SIG-M5 treated with dmso at 0.1 percent for 504 hours (cell line): ENCODE measurements around the gene TXNDC16.
A peak's percentile ranks its signal among the peaks of the same experiment; 100 is the strongest.
"Not testable (repeated sequence)": the region's sequence is repeated elsewhere in the genome, so short reads cannot be mapped to it uniquely, and the experiment has no call there.

Experiments used
- DNase-seq: peaks from one replicate; lab custom pipeline; 2025; ENCODE audit not compliant: unreplicated experiment; lab: John Stamatoyannopoulos, UW

The TXNDC16 gene

GRCh38 chr14:52545584-52546317, 6.6 kb downstream of the TXNDC16 start:
- no peak for DNase-seq

GRCh38 chr14:52538623-52539022, 13.7 kb downstream of the TXNDC16 start:
- peak; percentile 9 for DNase-seq

DNA sequence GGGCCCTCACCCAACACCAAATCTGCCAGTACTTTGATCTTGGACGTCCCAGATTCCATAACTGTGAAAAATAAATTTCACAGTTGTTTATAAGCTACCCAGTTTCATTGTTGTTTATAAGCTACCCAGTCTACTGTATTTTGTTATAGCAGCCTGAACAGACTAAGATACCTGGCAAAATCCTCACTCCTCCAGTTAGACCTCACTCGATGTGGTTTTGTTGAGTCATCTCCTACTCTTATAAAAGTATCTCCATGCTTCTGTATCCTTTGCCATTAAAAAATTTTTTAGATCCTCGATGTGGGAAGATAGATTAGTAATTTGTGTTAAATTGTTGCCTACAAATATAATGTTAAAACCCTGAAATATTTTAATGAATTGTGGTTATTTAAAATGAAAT, 16.0 kb downstream of the TXNDC16 start:
- no peak for DNase-seq

- DNase-seq = no peak
Measured at GRCh38 chr14:52531481-52531880, 20.8 kb downstream of the TXNDC16 start.

- DNase-seq = no peak
Measured at GRCh38 chr14:52527052-52527451, 25.3 kb downstream of the TXNDC16 start.

DNA sequence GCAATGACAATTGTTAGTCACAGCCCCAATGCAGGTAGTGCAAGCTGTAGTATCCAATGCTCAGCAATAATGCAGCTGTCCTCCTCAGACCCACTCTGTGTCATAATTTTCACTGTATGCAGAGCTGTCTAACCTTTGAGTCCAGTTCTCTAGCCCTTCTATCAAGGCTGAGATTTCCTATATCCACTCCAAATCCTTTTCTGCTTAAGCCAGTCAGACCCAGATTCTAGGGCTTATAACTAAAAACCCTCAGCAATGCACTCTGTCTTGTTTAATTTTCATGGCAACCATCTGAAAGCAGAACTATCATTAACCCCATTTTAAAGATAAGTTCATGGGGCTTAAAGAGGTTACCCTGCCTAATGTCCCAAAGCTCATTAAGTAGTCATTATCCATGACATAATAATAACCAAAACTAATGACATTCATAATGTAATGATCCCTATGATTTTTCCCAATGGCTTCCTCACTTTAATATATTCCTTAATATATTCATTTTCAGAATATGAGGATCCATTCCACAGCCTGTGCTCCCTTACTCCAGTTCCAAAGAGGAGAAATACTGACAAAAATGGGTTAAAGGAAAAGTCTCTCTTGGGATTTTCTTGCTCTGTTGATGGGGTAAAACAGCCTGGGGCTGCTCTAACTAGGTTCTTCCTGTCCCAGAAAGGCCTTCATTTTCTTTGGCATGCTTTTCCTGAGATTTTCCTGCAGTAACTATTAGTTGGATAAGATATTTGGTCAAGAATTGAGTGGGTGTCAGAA, 29.5 kb downstream of the TXNDC16 start:
- DNase-seq = no peak

DNA sequence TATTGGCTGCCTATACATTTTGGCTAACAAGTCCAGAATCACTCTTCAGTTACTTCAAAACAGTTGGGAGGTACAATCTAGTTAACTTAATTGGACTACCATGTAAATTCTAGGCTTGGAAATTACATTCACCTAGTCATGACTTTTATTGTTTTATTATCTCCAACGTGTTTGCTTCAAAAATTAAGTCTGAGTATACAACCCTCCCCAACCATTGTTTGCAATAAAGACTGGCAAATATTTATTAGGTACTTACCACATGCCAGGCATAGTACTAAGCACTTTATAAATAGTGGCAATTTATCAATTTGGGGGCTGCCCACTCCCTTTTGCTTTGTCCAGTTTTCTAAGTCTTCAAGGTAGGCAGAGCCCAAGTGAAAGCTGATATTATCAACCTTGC, 30.3 kb downstream of the TXNDC16 start:
- no peak for DNase-seq

DNA sequence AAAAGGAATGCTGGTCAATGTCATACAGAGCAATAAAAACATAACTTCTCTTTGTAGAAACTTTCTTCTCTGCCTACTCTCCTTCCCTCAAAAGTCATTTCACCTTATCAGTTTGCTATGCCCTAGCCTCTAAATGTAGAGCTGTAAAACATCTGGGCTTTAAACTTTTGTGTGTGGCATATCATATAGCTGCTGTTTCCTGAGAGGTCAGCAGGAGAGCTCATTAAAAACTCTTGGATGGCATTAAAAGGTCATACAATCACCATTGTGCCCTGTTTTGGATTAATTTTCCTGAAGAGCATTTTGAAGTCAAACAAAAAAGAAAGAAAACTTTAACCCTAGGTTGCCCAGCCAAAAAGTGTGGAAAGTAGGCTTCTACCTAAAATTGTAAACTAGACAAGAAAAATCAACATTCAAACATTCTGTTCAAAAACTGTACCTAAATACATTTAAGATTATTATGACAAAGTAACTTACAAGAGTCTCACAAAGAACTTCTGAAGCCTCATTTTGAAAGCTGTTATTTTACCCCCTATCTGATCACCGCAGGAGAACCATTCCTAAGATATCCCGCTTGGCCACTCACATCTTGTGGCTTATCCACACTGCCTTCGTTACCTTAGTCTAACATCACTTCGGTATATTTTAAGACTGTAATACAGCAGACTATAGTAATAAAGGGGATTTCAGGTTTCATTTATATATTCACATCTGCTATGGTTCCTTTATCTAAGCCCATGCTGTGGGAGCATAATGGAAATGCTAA, 38.1 kb downstream of the TXNDC16 start:
- no peak for DNase-seq

- no peak for DNase-seq
Measured at GRCh38 chr14:52513249-52513648, 39.1 kb downstream of the TXNDC16 start.

GRCh38 chr14:52494444-52494843, 57.9 kb downstream of the TXNDC16 start:
- no peak for DNase-seq

DNA sequence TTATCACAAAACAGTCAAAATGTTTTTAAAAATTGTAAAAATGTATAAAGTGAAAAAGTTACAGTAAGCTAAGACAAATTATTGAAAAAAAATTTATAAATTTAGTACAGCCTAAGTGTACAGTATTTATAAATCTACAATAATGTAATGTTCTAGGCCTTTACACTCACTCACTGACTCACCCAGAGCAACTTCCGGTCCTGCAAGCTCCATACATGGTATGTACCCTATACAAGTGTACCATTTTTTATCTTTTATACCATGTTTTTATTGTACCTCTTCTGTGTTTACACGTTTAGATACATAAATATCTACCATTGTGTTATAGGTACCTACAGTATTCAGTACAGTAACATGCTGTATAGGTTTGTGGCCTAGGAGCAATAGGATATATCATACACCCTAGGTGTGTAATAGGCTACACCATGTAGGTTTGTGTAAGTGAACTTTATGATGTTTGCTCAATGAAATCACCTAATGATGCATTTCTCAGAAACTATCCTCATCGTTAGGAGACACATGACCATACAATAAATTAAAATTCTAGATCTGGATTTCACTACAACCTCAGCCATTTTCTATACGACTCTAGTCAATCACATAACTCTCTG, 66.8 kb downstream of the TXNDC16 start:
- DNase-seq = no peak

DNA sequence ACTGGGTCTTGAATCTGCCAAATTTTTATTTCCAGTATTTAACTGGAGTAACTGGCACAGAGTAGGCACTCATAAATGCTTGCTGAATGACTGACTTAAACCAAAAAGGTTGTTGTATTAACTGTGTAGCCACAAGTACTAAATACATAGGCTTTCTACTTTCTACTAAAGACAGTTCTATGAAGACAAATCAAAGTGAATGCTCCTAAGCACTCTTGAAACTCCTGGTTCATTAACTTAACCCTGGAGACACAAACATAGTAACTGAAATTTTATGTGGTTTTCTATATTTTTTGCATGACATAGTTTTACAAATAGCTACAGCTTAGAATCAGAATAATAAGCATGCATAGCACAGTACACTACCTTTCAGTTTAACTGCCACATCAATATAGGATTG, 70.4 kb downstream of the TXNDC16 start:
- no peak for DNase-seq

DNA sequence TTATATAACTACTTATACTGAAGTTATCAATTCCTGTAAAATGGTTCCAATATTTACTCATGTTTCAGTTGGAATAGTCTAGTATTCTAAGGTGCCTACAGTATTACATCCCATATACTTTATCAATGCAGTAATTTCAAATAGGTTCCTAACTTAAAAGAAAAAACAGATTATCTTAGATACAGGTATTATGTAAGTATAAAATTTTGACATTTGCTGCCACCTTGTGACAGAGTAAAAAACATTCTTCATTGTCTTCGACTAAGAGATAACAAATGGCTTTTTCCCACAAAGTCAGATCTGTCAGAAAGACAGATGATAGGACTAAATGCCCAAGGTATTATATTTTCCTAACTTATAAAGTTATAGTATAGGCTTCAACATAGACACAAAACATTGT, 78.7 kb downstream of the TXNDC16 start:
- peak; percentile 17 for DNase-seq

DNA sequence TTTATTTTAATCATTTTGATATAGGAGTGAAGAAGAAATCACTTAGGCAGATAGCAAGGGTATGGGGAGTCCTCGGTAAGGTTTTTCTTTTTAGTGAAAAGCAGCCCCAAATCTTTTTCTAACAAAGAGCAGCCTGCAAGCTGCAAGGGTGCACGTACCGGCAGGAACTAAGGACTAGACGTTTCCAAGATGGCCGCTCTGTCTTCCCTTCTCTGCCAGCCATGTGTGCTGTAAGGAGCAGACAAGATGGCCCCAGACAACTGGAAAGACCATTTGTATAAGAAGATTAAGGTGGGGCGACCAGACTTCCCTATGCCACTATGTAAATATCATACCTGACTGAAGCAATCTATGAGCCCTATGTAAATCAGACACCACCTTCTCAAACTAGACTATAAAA, 79.6 kb downstream of the TXNDC16 start:
- DNase-seq = no peak

DNA sequence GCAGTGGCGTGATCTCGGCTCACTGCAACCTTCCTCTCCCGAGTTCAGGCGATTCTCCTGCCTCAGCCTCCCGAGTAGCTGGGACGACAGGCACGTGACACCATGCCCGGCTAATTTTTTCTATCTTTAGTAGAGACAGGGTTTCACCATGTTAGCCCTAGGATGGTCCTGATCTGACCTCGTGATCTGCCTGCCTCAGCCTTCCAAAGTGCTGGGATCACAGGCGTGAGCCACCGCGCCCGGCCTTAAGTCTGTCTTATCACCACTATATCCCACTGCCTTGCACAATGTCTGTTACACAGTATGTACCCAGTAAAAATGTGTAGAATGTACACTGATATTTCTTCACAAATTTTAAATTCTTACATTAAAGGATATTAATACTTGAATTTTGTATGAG, 80.1 kb downstream of the TXNDC16 start:
- DNase-seq = not testable (repeated sequence)

- DNase-seq = no peak
Measured at GRCh38 chr14:52467515-52468266, 84.6 kb downstream of the TXNDC16 start.

DNA sequence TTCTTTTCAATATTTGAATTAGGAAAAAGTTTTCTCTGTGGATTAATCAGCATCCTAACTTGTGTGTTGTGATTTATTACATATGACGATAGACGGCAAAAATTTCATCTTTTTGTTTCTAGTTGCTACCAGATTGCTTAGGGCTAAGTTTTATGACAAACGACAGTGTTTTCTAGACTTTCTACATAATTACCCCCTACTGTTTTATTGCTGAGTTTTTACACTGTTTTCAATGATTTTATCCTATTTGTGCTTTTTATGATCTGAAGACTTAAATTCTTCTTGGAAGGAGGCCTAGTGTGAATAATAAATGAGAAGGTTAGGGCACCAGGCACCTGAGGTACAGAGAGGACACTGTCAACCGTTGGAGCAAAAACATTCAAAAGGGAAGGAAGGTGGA, 88.1 kb downstream of the TXNDC16 start:
- DNase-seq = no peak

- DNase-seq = no peak
Measured at GRCh38 chr14:52463375-52463774, 88.9 kb downstream of the TXNDC16 start.

DNA sequence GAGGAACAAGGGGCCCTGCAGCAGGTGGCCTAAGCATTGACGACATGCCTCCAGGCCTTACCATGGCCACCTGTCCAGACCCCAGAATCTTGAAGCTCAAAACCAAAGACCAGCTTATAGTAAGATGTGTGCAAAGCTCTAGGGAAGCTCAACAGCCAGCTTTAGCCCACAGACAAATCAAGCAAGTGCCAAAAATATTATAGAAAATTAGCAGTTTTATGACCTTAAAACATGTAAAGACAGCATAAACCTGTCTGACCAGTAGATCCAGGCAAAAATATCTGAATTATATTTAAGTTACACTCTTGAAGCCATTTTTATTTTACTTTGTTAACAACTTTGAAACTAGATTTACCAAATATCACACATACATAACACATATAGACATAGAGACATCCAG, 90.6 kb downstream of the TXNDC16 start:
- DNase-seq = no peak

GRCh38 chr14:52458721-52459085, 93.6 kb downstream of the TXNDC16 start:
- no peak for DNase-seq

GRCh38 chr14:52457411-52457810, 94.9 kb downstream of the TXNDC16 start:
- DNase-seq = no peak
